Adrenal gland (tissue), 12 donors: ENCODE results near the gene MOV10L1. TPM values are rescaled to one million over a fixed set of nuclear protein-coding genes. Genes with fewer than 3 reads are reported as not detected.

Source experiments
- DNase-seq, 7 donors: peaks; one replicate each; pipeline ENCODE4 v3.0.0-alpha.2; 2019 to 2020
- H3K27ac ChIP-seq, 5 donors: fragments of 200-600 bp; sonication (generic) in 4 of 5; 1 replicate in 3 of 5; 2 replicates in 2 of 5; pipeline versions ENCODE4 v1.5.1 to v1.8.0; 2016 to 2020; ENCODE audit warnings: mild to moderate bottlenecking in 1 of 5
- H3K27me3 ChIP-seq: fragments of 200-600 bp; 2 replicates; pipeline ENCODE4 v1.8.0; 2021
- H3K36me3 ChIP-seq, 2 donors: fragments of 200-600 bp; replicated peaks in 1 of 2; 1 replicate in 1 of 2; 2 replicates in 1 of 2; pipeline versions ENCODE4 v1.5.1 to v1.8.0; 2018 to 2022
- H3K4me1 ChIP-seq, 2 donors: fragments of 200-600 bp; replicated peaks in 1 of 2; 1 replicate in 1 of 2; 2 replicates in 1 of 2; pipeline versions ENCODE4 v1.5.1 to v1.8.0; 2018 to 2021
- H3K4me3 ChIP-seq, 4 donors: fragments of 200-600 bp; sonication (generic) in 3 of 4; one replicate each; pipeline ENCODE4 v1.5.1; 2016 to 2018
- H3K9me3 ChIP-seq, 3 donors: fragments of 200-600 bp; sonication (generic) in 1 of 3; replicated peaks in 1 of 3; 1 replicate in 2 of 3; 2 replicates in 1 of 3; pipeline versions ENCODE4 v1.5.1 to v1.8.0; 2016 to 2021
- CTCF ChIP-seq, 6 experiments: fragments of 450-650 bp in 4 of 6; fragments of 200-600 bp in 2 of 6; sonication (generic) in 1 of 6; IDR thresholded peaks; 1 replicate in 5 of 6; 2 replicates in 1 of 6; pipeline versions ENCODE4 v1.5.1 to v1.8.0; 2016 to 2021; ENCODE audit warnings: antibody characterized with exemption in 6 of 6, mild to moderate bottlenecking in 2 of 6, moderate library complexity in 1 of 6
- POLR2A ChIP-seq, 2 donors: fragments of 450-650 bp; IDR thresholded peaks; one replicate each; pipeline ENCODE4 v1.6.1; 2017; ENCODE audit warnings: antibody characterized with exemption in 2 of 2, mild to moderate bottlenecking in 2 of 2, moderate library complexity in 1 of 2
- WGBS, 4 donors: extraction: QIAGEN DNeasy Blood & Tissue Kit in 2 of 4; methylation state at CpG; one replicate each; pipeline versions ENCODE4 v1.1.5 to v1.1.7; 2013 to 2017; 5-methylcytosine and 5-hydroxymethylcytosine counted together
- intact Hi-C, 2 donors: fragments of 100-400 bp; cut with DNase I; formaldehyde crosslinking; loops; one replicate each; pipeline versions ENCODE4 v1.14.1 to v1.15.0; 2022 to 2023
- polyA plus RNA-seq, 3 donors: library from polyadenylated mRNA; stranded (reverse); fragments of 200-250 nt in 2 of 3; fragments of 350-450 nt in 1 of 3; fragmentation: Illumina TruSeq in 1 of 3; extraction: RNeasy Lipid Tissue Mini Kit (QIAGEN cat#74804) in 1 of 3; gene quantifications; one replicate each; pipeline ENCODE4 v1.2.3, GENCODE V29; 2013 to 2014
- total RNA-seq, 9 donors: library from RNA; depleted of rRNA in 4 of 9; stranded (reverse); fragments of >200 nt in 4 of 9; fragments of 120-200 nt in 1 of 9; fragmentation: NEBNext Ultra II Directional in 1 of 9; extraction: Animal tissue kit (Norgen Biotek cat#: 25700) in 1 of 9; gene quantifications; one replicate each; pipeline versions ENCODE4 v1.1.0 to v1.2.4, GENCODE V29; 2013 to 2023
- donor health status: healthy with polysubstance abuse.
- donor health status: Bipolar disorder and iron deficiency.
- donor health status: DM: yes; HTN: yes; CAD: no.
- donor health status: DM: no; HTN: no; CAD: no.
- donor health status: DM: no; HTN: no; CAD: no.
- donor health status: DM: yes; HTN: yes; CAD: no.

The MOV10L1 gene
- total and polyA plus RNA-seq, 12 donors: 0.14 to 0.74 (median 0.40) TPM; not detected in 5

GRCh38 chr22:50072167-50072555 is 17.6 kb upstream of the MOV10L1 start:
- H3K36me3 ChIP-seq: no peaks in the 10 kb centered on the region
- 83 to 94% (median 90%) methylated on average over 3 to 9 of the region's 9 CpGs for WGBS, 4 donors
- TF ChIP-seq CTCF (IDR thresholded peaks at IDR 0.05) (no peak), POLR2A (IDR thresholded peaks at IDR 0.05) (no peak)

GRCh38 chr22:50072714-50073538 is 16.9 kb upstream of the MOV10L1 start:
- Histone ChIP-seq H3K9me3 (no peaks in the 10 kb centered on the region), H3K27me3 (peaks cover 7% of the 10 kb centered on the region), H3K27ac (no peak overlapping the region), H3K36me3 (no peaks in the 10 kb centered on the region), H3K4me3 (no peak overlapping the region), H3K4me1 (no peaks in the 10 kb centered on the region)
- intact Hi-C loops: no loop called here
- 82 to 88% (median 86%) methylated on average over 19 to 28 of the region's 28 CpGs for WGBS, 4 donors
- no peak for DNase-seq
- no peak for TF ChIP-seq POLR2A (IDR thresholded peaks at IDR 0.05)
- TF ChIP-seq CTCF (IDR thresholded peaks at IDR 0.05): no peak

More at GRCh38 chr22:50072167-50072555, 17.6 kb upstream of the MOV10L1 start:
- DNase-seq: no peak
- Histone ChIP-seq H3K27me3 (peaks cover 7% of the 10 kb centered on the region), H3K9me3 (no peaks in the 10 kb centered on the region), H3K27ac (no peak overlapping the region), H3K4me3 (no peak overlapping the region), H3K4me1 (no peaks in the 10 kb centered on the region)
- intact Hi-C loops: no loop called here

GRCh38 chr22:50074056-50074455 is 15.8 kb upstream of the MOV10L1 start:
- intact Hi-C loops: no loop called here
- TF ChIP-seq POLR2A (IDR thresholded peaks at IDR 0.05) (no peak), CTCF (IDR thresholded peaks at IDR 0.05) (no peak)
- peaks cover 7% of the 10 kb centered on the region for H3K27me3 ChIP-seq
- H3K9me3 ChIP-seq: no peaks in the 10 kb centered on the region
- 69 to 87% (median 74%) methylated on average over 17 of the region's 17 CpGs for WGBS, 4 donors
- no peak for DNase-seq
- no peak overlapping the region for H3K27ac ChIP-seq
- no peak overlapping the region for H3K4me3 ChIP-seq
- no peaks in the 10 kb centered on the region for H3K4me1 ChIP-seq
- no peaks in the 10 kb centered on the region for H3K36me3 ChIP-seq

GRCh38 chr22:50074551-50075530 is 15.0 kb upstream of the MOV10L1 start:
- DNase-seq: no peak
- Histone ChIP-seq H3K27me3 (peaks cover 7% of the 10 kb centered on the region), H3K27ac (no peak overlapping the region), H3K9me3 (no peaks in the 10 kb centered on the region), H3K4me1 (no peaks in the 10 kb centered on the region), H3K4me3 (no peak overlapping the region), H3K36me3 (no peaks in the 10 kb centered on the region)
- intact Hi-C loops: no loop called here
- no peak for TF ChIP-seq CTCF (IDR thresholded peaks at IDR 0.05)
- no peak for TF ChIP-seq POLR2A (IDR thresholded peaks at IDR 0.05)
- WGBS, 4 donors: 69 to 84% (median 76%) methylated on average over 18 to 32 of the region's 32 CpGs
